HUES48 (cell line): ENCODE results near the gene DEUP1.
A peak's percentile ranks its signal among the peaks of the same experiment; 100 is the strongest.

Experiments used
- H3K27ac ChIP-seq: one replicate; pipeline ENCODE4 v1.7.0; 2013; ENCODE audit warnings: low read depth, low read length, inconsistent platforms
- H3K27me3 ChIP-seq: 2 replicates; pipeline ENCODE4 v1.6.1; 2013; ENCODE audit warnings: mild to moderate bottlenecking, low read length; ENCODE audit not compliant: control insufficient read depth, insufficient read depth
- H3K36me3 ChIP-seq: 2 replicates; pipeline ENCODE4 v1.6.1; 2013; ENCODE audit warnings: low read length; ENCODE audit not compliant: control insufficient read depth, insufficient read depth
- H3K4me1 ChIP-seq: 2 replicates; pipeline ENCODE4 v1.6.1; 2013; ENCODE audit warnings: mild to moderate bottlenecking, low read length; ENCODE audit not compliant: control insufficient read depth, insufficient read depth
- H3K4me3 ChIP-seq: 2 replicates; pipeline ENCODE4 v1.5.1; 2013; ENCODE audit warnings: mild to moderate bottlenecking, low read depth, low read length
- H3K9ac ChIP-seq: 2 replicates; pipeline ENCODE4 v1.6.1; 2013; ENCODE audit warnings: mild to moderate bottlenecking, low read depth, low read length, moderate library complexity
- H3K9me3 ChIP-seq: 2 replicates; pipeline ENCODE4 v1.6.1; 2013; ENCODE audit warnings: low read length; ENCODE audit not compliant: control insufficient read depth, insufficient read depth

Gene DEUP1

GRCh38 chr11:93476796-93477195 lies 146.3 kb downstream of the DEUP1 start:
- Histone ChIP-seq H3K9ac (no peak overlapping the region), H3K36me3 (peaks cover 3% of the 10 kb centered on the region; the same call in 1 of the 2 replicates), H3K27me3 (no peaks in the 10 kb centered on the region), H3K9me3 (no peaks in the 10 kb centered on the region), H3K4me1 (peaks cover 21% of the 10 kb centered on the region), H3K4me3 (no peak overlapping the region), H3K27ac (no peak overlapping the region)

DNA sequence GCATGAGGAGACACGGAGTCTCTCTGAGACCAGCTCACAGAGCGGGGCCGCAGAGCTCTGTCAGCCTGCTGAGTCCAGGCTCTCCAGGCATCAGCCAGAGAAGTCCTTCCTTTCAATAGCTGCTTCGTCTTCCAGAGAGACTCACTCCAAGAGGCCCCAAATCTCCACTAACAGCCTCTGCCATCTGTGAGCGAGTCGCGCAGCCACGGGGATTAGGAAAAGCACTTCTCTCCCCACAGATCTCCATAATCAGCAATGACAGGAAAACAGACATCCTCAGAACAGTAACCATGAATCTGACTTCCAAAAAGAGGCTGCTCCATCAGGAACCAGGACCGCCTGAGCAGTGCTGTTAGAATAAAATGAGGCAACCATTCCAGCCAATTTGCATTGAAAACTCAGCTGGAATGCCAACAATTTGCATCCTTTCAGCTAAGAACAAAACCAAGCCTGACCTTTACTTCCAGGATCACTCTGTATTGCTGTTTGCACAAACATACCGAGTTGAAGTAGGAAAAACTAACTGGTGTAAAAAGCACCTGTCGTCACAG lies 147.2 kb downstream of the DEUP1 start:
- Histone ChIP-seq H3K4me3 (peak overlapping the region; percentile 29; the same call in 1 of the 2 replicates), H3K27ac (peak overlapping the region; percentile 84)

GRCh38 chr11:93478841-93479240 lies 148.3 kb downstream of the DEUP1 start:
- peaks cover 21% of the 10 kb centered on the region for H3K4me1 ChIP-seq
- H3K27me3 ChIP-seq = no peaks in the 10 kb centered on the region
- no peaks in the 10 kb centered on the region for H3K9me3 ChIP-seq
- no peak overlapping the region for H3K27ac ChIP-seq
- no peak overlapping the region for H3K4me3 ChIP-seq
- peaks cover 3% of the 10 kb centered on the region; the same call in 1 of the 2 replicates for H3K36me3 ChIP-seq
- H3K9ac ChIP-seq = no peak overlapping the region

More for the DNA sequence above, 147.2 kb downstream of the DEUP1 start:
- peaks cover 3% of the 10 kb centered on the region; the same call in 1 of the 2 replicates for H3K36me3 ChIP-seq
- H3K9ac ChIP-seq = 0 out of 2 replicates have a peak overlapping the region, but pooled peaks have one; percentile 13
- H3K4me1 ChIP-seq = peaks cover 21% of the 10 kb centered on the region
- H3K27me3 ChIP-seq = no peaks in the 10 kb centered on the region
- H3K9me3 ChIP-seq = no peaks in the 10 kb centered on the region

GRCh38 chr11:93480256-93480655 lies 149.7 kb downstream of the DEUP1 start:
- no peak overlapping the region for H3K9ac ChIP-seq
- H3K36me3 ChIP-seq = peaks cover 3% of the 10 kb centered on the region; the same call in 1 of the 2 replicates
- no peak overlapping the region for H3K27ac ChIP-seq

GRCh38 chr11:93480756-93481155 lies 150.2 kb downstream of the DEUP1 start:
- Histone ChIP-seq H3K4me1 (peaks cover 21% of the 10 kb centered on the region), H3K4me3 (no peak overlapping the region), H3K27ac (no peak overlapping the region), H3K9me3 (no peaks in the 10 kb centered on the region), H3K9ac (no peak overlapping the region), H3K36me3 (peaks cover 3% of the 10 kb centered on the region; the same call in 1 of the 2 replicates), H3K27me3 (no peaks in the 10 kb centered on the region)

More at GRCh38 chr11:93480256-93480655, 149.7 kb downstream of the DEUP1 start:
- H3K9me3 ChIP-seq = no peaks in the 10 kb centered on the region
- H3K4me3 ChIP-seq = no peak overlapping the region
- no peaks in the 10 kb centered on the region for H3K27me3 ChIP-seq
- H3K4me1 ChIP-seq = peaks cover 21% of the 10 kb centered on the region

DNA sequence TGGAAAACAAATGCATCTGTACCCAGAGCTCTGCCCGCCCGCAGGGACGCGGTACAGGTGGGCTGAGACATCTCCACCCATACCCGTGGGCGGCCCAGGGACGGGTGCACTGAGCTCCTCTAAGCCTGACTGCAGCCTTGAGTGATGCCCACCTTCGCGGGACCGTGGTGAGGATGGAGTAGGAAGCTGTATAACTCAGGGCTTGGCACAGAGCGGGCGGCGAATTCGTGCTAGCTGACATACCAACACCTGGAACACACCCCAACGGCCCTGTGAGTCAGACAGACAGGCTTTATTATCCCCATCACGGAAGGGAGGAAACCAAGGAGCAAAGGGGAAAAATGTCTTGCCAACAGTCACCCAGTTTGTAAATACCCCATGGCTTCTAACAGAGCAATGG lies 150.7 kb downstream of the DEUP1 start:
- Histone ChIP-seq H3K4me1 (peaks cover 21% of the 10 kb centered on the region), H3K9ac (no peak overlapping the region), H3K36me3 (peaks cover 3% of the 10 kb centered on the region; the same call in 1 of the 2 replicates), H3K4me3 (no peak overlapping the region), H3K27me3 (no peaks in the 10 kb centered on the region), H3K27ac (no peak overlapping the region), H3K9me3 (no peaks in the 10 kb centered on the region)

- H3K36me3 ChIP-seq = peaks cover under 1% of the 10 kb centered on the region; the same call in 1 of the 2 replicates
- H3K4me3 ChIP-seq = no peak overlapping the region
- no peaks in the 10 kb centered on the region for H3K27me3 ChIP-seq
- peaks cover 21% of the 10 kb centered on the region for H3K4me1 ChIP-seq
- H3K27ac ChIP-seq = no peak overlapping the region
- H3K9me3 ChIP-seq = no peaks in the 10 kb centered on the region
- no peak overlapping the region for H3K9ac ChIP-seq
Observed at GRCh38 chr11:93481696-93482095, 151.2 kb downstream of the DEUP1 start.

GRCh38 chr11:93482556-93482955 lies 152.0 kb downstream of the DEUP1 start:
- no peaks in the 10 kb centered on the region for H3K36me3 ChIP-seq
- H3K27me3 ChIP-seq = no peaks in the 10 kb centered on the region
- H3K4me1 ChIP-seq = peaks cover 21% of the 10 kb centered on the region
- no peaks in the 10 kb centered on the region for H3K9me3 ChIP-seq
- H3K9ac ChIP-seq = no peak overlapping the region
- H3K4me3 ChIP-seq = no peak overlapping the region
- H3K27ac ChIP-seq = no peak overlapping the region

DNA sequence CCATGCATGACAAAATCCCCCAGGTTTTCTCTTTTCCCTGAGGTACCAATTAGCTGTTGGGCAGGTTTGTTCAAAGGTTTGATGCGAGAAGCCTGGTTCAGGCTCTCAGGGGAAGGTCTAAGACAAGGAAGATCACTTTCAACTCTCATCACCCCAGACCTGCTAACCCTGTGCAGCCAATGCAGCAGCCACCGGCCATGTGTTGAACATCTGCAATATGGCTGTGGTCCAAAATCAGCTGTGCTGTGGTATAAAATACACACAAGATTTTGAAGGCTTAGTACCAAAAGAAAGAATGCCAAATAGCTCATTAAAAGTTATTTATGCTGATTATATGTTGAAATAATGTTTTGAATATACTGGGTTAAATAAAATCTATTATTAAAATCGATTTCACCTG lies 154.2 kb downstream of the DEUP1 start:
- Histone ChIP-seq H3K4me1 (peaks cover 22% of the 10 kb centered on the region), H3K36me3 (no peaks in the 10 kb centered on the region), H3K27me3 (no peaks in the 10 kb centered on the region), H3K27ac (no peak overlapping the region), H3K9ac (no peak overlapping the region), H3K9me3 (no peaks in the 10 kb centered on the region), H3K4me3 (no peak overlapping the region)

DNA sequence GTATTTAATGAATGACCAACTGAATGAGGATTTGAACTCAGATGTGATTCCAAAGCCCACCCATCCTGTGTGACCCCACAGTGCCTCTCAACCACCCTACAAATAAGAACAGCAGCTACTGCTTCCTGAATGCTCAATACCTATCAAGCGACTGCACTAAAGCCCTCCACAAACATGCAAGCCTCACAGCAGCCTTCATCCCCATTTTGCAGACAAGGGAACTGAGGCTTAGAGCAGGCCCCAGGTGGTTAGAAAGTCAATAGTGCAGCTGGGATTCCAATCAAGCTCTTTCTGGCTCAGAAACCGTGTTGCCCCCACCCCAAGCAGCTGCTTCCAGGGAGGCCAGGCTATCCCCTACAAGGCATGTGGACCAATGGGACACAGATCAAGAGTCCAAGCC lies 155.4 kb downstream of the DEUP1 start:
- H3K4me1 ChIP-seq = peaks cover 35% of the 10 kb centered on the region

GRCh38 chr11:93487032-93487483 lies 156.5 kb downstream of the DEUP1 start:
- H3K9me3 ChIP-seq = no peaks in the 10 kb centered on the region
- H3K27me3 ChIP-seq = no peaks in the 10 kb centered on the region
- no peak overlapping the region for H3K9ac ChIP-seq
- peaks cover 46% of the 10 kb centered on the region for H3K4me1 ChIP-seq
- no peak overlapping the region for H3K27ac ChIP-seq
- H3K4me3 ChIP-seq = no peak overlapping the region
- H3K36me3 ChIP-seq = no peaks in the 10 kb centered on the region

More for the DNA sequence above, 155.4 kb downstream of the DEUP1 start:
- H3K27me3 ChIP-seq = no peaks in the 10 kb centered on the region
- H3K9ac ChIP-seq = no peak overlapping the region
- no peak overlapping the region for H3K27ac ChIP-seq
- H3K36me3 ChIP-seq = no peaks in the 10 kb centered on the region
- H3K4me3 ChIP-seq = no peak overlapping the region
- no peaks in the 10 kb centered on the region for H3K9me3 ChIP-seq
